Airway epithelial cell (primary cell): ENCODE measurements around the gene PLXNB2. TPM values are rescaled to one million over a fixed set of nuclear protein-coding genes. Genes with fewer than 3 reads are reported as not detected.

ENCODE experiments used
- total RNA-seq: library from RNA; depleted of rRNA; stranded (reverse); fragments of >200 nt; gene quantifications from 2 replicates; pipeline ENCODE4 v1.2.3, GENCODE V29; 2015

PLXNB2 gene
- 184 and 221 TPM in 2 replicates for total RNA-seq

DNA sequence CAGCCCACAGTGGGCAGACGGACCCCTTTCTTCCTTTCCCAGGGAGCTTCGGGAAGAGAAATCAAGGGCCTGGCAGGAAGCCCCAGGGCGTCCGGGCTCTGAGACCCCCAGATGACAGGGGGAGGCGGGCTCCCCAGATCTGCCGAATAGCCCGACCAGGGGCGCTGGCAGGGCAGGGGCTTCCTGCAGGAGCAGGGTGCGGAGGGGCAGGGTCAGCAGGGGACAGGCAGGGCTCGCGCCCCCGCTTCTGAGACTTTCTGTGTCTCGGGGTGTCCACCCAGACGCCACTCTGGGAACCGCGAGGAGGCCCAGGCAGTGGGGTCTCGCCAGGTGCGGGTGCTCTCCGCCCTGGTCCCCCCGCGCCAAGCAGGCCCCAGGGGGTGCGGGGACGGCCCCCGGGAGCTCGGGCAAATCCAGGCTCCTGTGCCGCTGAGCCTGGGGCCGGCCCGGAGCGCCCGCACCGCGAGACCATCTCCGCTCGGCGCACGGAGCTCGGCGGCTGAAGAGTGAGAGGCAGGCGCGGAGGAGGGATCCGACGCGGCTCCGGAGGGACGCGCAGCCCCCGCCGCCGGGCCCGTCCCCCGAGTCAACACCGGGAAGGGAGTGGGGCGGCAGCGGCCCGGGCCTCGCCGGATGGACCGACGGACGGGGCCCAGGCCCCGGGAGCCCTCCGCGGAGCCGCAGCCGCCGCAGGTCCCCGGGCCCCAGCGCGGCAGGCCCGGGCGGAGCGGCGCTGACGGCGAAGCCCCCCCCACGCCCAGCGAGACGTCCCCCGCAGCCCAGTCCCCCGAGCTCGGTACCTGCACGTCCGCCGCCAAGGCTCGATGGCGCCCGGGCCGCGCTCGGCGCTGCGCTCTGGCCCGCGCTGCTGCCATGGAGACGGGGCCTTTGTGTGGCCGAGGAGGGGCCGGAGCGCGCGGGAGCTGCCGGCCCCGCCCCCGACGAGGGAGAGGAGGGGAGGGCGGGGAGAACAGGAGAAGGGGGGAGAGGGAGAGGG, at the start of gene PLXNB2:
Gene PLXNB2 (minus strand): TSS at position 894 of the 997 bp plus-strand sequence. CDS start 17,062 bp downstream, outside the sequence.

DNA sequence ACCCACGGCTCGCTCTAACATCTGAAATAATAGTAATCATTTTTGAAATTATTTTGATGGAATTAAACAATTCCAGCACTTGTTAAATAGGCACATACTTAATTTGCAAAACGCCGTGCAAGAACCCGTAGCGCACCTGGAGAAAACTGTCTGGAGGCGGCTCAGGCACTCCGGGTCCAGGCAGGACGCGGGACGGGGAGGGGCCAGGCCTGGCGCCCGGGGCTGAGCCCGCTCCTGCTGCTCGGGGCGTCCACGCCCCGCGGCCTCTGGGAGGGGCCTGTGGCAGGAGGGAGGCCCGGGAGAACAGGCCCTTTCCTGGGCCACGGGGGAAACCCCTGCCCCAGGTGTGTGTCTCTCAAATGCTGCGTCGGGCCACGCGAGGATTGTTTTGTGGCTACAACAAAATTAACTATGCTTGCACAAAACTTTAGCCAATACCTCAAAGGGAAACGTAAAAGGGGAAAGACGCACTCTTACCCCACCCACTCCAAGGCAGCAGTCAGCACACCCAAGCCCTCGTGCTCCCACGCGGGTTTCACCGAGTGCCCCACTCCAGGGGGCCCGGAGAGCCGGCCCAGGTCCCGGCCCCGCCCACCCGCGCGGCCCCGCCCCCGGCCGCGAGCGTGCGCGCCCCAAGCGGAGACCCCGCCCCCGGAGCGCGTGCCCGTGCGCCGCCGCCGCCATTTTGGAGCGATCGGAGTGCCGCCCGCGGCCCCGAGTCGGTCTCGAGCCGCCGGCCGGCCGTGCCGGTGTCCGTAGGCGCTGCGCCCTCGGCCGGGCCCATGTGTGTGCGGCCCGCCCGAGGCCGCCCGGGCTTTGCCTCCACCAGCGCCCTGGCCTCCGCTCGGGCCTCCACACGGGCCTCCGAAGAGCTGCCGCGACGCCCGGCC, 35.5 kb upstream of the PLXNB2 start, which contains the start of gene PPP6R2:
Gene PPP6R2 (plus strand): TSS at position 677 of the 890 bp plus-strand sequence. CDS start 50,582 bp downstream, outside the sequence.

GRCh38 chr22:50326956-50327710, 19.7 kb upstream of the PLXNB2 start, which contains the start of gene DENND6B:
TSS of gene DENND6B (minus strand) at chr22:50327012. CDS start at chr22:50326988, 24 bp downstream.

GRCh38 chr22:50269970-50270665, 37.3 kb downstream of the PLXNB2 start, which contains the start of gene MAPK11:
TSS of gene MAPK11 (minus strand) at chr22:50270380. CDS start at chr22:50270292, 88 bp downstream.

GRCh38 chr22:50261615-50262459, 45.6 kb downstream of the PLXNB2 start, which contains the start of gene MAPK12:
TSS of gene MAPK12 (minus strand) at chr22:50261683. CDS start at chr22:50261509, 174 bp downstream.

GRCh38 chr22:50250555-50251476, 56.6 kb downstream of the PLXNB2 start, which contains the start of gene HDAC10:
TSS of gene HDAC10 (minus strand) at chr22:50251265. CDS start at chr22:50251032, 233 bp downstream.

GRCh38 chr22:50244420-50245213, 62.8 kb downstream of the PLXNB2 start, which contains the start of gene TUBGCP6:
TSS of gene TUBGCP6 (minus strand) at chr22:50245023. CDS start at chr22:50244459, 564 bp downstream.

Other genes starting within 250 kb of the PLXNB2 start
- gene TTLL8, start 249.3 kb downstream of the PLXNB2 start, total RNA-seq = not detected in 2 replicates
- 0.37 TPM in 1 of 2 replicates, not detected in the other for gene MLC1, start 222.2 kb downstream of the PLXNB2 start, total RNA-seq
- 0.07 and 0.98 TPM in 2 replicates for gene MOV10L1, start 217.6 kb downstream of the PLXNB2 start, total RNA-seq
- 0.46 and 0.71 TPM in 2 replicates for gene PANX2, start 136.9 kb downstream of the PLXNB2 start, total RNA-seq
- 54.1 and 59.9 TPM in 2 replicates for gene TRABD, start 121.7 kb downstream of the PLXNB2 start, total RNA-seq
- gene SELENOO, start 106.6 kb downstream of the PLXNB2 start, total RNA-seq = 54.4 and 60.5 TPM in 2 replicates
- gene TUBGCP6, start 62.6 kb downstream of the PLXNB2 start, total RNA-seq = 14.5 and 25.8 TPM in 2 replicates
- gene HDAC10, start 56.4 kb downstream of the PLXNB2 start, total RNA-seq = 26.7 and 37.4 TPM in 2 replicates
- 17.8 and 19.5 TPM in 2 replicates for gene MAPK12, start 46.0 kb downstream of the PLXNB2 start, total RNA-seq
- gene MAPK11, start 37.3 kb downstream of the PLXNB2 start, total RNA-seq = 3.5 and 7.8 TPM in 2 replicates
- gene DENND6B, start 19.4 kb upstream of the PLXNB2 start, total RNA-seq = 0.37 and 1.3 TPM in 2 replicates
- gene PPP6R2, start 35.7 kb upstream of the PLXNB2 start, total RNA-seq = 45.2 and 49.7 TPM in 2 replicates
- gene SBF1, start 167.4 kb upstream of the PLXNB2 start, total RNA-seq = 62.7 and 82.7 TPM in 2 replicates
- gene ADM2, start 173.9 kb upstream of the PLXNB2 start, total RNA-seq = 1.4 and 1.6 TPM in 2 replicates
- gene MIOX, start 179.2 kb upstream of the PLXNB2 start, total RNA-seq = not detected in 2 replicates
- 46.5 and 55.9 TPM in 2 replicates for gene LMF2, start 200.1 kb upstream of the PLXNB2 start, total RNA-seq
- 38.6 and 55.7 TPM in 2 replicates for gene NCAPH2, start 200.6 kb upstream of the PLXNB2 start, total RNA-seq
- gene SCO2, start 218.0 kb upstream of the PLXNB2 start, total RNA-seq = 1.8 TPM in 1 of 2 replicates, not detected in the other
- gene TYMP, start 222.4 kb upstream of the PLXNB2 start, total RNA-seq = 41.4 and 51.3 TPM in 2 replicates
- gene KLHDC7B, start 238.3 kb upstream of the PLXNB2 start, total RNA-seq = not detected in 2 replicates